Anterior cingulate cortex (tissue), 58 donors: Measurements from ENCODE around the gene DKK1.
"Not testable (repeated sequence)": the region's sequence is repeated elsewhere in the genome, so short reads cannot be mapped to it uniquely, and the experiment has no call there.

Experiments used
- DNase-seq, 58 donors: peaks; one replicate each; lab custom pipeline; 2025; lab: John Stamatoyannopoulos, UW

DKK1 gene

DNA sequence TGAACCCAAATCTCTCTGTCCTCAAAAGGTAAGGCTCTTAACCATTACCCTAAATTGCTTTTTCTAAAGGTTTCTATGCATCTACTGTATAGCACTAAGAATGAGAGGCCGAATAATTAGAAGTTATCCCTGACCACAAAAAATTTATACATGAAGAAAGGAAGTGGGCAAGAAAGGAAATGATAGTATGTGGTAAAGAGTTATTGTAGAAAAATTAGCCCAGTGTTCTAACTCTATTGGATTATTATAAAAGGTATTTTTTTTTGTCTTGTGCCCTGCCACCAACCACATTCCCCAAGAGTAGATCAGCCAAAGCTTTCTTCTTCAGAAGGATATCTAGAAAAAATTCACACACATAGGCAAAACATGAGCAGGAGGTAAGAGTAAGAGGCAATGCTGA lies 45.4 kb downstream of the DKK1 start:
- no peak for DNase-seq

- not testable (repeated sequence) for DNase-seq
These were observed 51.7 kb downstream of the DKK1 start for GRCh38 chr10:52365547-52366432.
